Fibroblast of villous mesenchyme (primary cell): Measurements from ENCODE around the gene ASB2. TPM values are rescaled to one million over a fixed set of nuclear protein-coding genes. Genes with fewer than 3 reads are reported as not detected.

Experiments
- DNase-seq: peaks from one replicate; pipeline ENCODE4 v3.0.0-alpha.2; 2010; ENCODE audit warnings: low read depth
- H3K4me3 ChIP-seq: 2 replicates; pipeline ENCODE4 v1.5.1; 2011; ENCODE audit warnings: low read depth, mild to moderate bottlenecking, low read length
- CTCF ChIP-seq: IDR thresholded peaks from 2 replicates; pipeline ENCODE4 v1.5.1; 2012; ENCODE audit warnings: low read depth, mild to moderate bottlenecking, low read length; ENCODE audit not compliant: insufficient read depth
- total RNA-seq: library from RNA; depleted of rRNA; stranded (reverse); fragments of >200 nt; gene quantifications from 2 replicates; pipeline ENCODE4 v1.2.3, GENCODE V29; 2012

The ASB2 gene
- total RNA-seq, 1 donor, result 0.86 TPM

GRCh38 chr14:93945070-93945399, 31.3 kb downstream of the ASB2 start:
- no peak for TF ChIP-seq CTCF
- no peak for DNase-seq

GRCh38 chr14:93944348-93945069, 31.9 kb downstream of the ASB2 start:
- no peak for TF ChIP-seq CTCF
- no peak for DNase-seq
- H3K4me3 ChIP-seq, result no peak overlapping the region

More at GRCh38 chr14:93945070-93945399, 31.3 kb downstream of the ASB2 start:
- no peak overlapping the region for H3K4me3 ChIP-seq

GRCh38 chr14:93943930-93944329, 32.4 kb downstream of the ASB2 start:
- DNase-seq, result no peak
- no peak for TF ChIP-seq CTCF
- H3K4me3 ChIP-seq, result no peak overlapping the region

GRCh38 chr14:93943052-93943451, 33.3 kb downstream of the ASB2 start:
- no peak overlapping the region for H3K4me3 ChIP-seq
- TF ChIP-seq CTCF, result no peak
- peak; percentile 46 for DNase-seq

- peak; percentile 24 for DNase-seq
- no peak for TF ChIP-seq CTCF
- H3K4me3 ChIP-seq, result no peak overlapping the region
These were observed 35.0 kb downstream of the ASB2 start for GRCh38 chr14:93941293-93941910.

GRCh38 chr14:93940437-93940836, 35.9 kb downstream of the ASB2 start:
- TF ChIP-seq CTCF, result no peak
- H3K4me3 ChIP-seq, result no peak overlapping the region
- DNase-seq, result no peak
